ENCODE data around the gene COA7. TPM values are rescaled to one million over a fixed set of nuclear protein-coding genes. Genes with fewer than 3 reads are reported as not detected.
A peak's percentile ranks its signal among the peaks of the same experiment; 100 is the strongest.
"Not testable (repeated sequence)": the region's sequence is repeated elsewhere in the genome, so short reads cannot be mapped to it uniquely, and the experiment has no call there.

The COA7 gene
- total RNA-seq, 2 donors from 2014 or later = 14.8 to 23.8 TPM

DNA sequence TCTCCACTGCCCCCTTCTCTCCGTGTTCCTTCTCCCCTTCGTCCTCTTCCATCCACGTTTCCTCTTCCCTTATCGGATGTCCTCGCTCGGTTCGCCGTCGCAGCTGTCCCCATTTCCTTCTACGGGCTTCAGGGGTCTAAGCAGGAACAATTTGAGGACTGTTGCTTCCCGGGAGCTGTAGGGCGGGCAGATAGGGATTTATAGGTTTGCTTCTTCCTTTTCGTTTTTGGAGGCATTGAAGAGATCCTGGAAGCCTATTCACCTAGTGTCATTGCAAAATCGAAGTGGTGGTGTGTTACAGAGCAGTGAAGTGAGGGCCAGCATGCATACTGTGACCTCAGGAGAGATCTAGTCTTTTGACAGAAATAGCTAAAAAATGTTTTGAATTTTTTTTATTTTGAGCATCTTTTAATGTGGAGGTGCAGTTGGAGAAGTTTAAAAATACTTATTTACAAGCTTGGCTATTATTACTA lies 29.0 kb upstream of the COA7 start:
- TF ChIP-seq, protein P1, sequence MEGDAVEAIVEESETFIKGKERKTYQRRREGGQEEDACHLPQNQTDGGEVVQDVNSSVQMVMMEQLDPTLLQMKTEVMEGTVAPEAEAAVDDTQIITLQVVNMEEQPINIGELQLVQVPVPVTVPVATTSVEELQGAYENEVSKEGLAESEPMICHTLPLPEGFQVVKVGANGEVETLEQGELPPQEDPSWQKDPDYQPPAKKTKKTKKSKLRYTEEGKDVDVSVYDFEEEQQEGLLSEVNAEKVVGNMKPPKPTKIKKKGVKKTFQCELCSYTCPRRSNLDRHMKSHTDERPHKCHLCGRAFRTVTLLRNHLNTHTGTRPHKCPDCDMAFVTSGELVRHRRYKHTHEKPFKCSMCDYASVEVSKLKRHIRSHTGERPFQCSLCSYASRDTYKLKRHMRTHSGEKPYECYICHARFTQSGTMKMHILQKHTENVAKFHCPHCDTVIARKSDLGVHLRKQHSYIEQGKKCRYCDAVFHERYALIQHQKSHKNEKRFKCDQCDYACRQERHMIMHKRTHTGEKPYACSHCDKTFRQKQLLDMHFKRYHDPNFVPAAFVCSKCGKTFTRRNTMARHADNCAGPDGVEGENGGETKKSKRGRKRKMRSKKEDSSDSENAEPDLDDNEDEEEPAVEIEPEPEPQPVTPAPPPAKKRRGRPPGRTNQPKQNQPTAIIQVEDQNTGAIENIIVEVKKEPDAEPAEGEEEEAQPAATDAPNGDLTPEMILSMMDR (IDR thresholded peaks at IDR 0.05) = no peak
- DNase-seq = peak; percentile 27

DNA sequence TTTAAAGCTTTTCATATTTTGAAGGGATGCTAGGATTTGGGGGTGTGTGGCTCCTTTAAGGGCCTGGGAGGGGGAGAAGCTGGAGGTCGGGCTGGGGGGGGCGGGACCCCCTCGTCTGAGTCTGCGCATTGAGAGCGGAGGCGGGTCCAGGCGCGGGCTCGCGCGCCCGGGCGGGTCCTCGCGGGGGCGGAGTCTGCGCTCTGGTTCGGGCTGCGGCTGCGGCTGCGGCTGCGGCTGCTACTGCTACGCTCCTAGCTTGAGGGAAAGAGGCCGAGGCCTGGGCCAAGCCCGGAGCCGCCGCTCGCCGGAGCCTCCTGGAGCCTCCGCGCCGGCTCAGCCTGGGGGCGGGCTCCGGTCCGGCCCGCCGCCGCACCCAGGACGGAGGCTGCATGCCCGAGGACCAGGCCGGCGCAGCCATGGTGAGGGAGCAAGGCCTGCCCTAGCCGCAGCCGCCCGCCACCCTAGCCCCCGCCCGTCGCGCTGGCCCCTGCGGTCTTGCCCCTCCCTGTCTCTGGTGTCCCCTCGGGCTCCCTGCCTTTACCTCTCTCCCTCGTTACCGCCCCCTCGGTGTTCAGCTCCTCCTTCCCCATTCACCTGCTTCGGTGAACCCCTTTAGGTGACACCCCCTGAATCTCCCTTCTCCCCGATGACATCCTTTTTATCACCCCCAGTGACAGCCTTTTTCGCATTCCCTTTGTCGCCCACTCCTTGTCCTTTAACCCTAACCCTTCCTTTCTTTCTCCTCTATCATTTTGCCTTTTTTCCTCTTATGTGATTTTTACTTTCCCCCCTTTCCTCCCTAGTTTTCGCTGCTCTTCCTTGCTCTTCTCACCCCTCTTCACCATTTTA lies 28.3 kb upstream of the COA7 start, which contains the start of gene ZYG11B:
TSS of gene ZYG11B (plus strand) at position 189 of the 849 bp plus-strand sequence. CDS start at position 390, 201 bp downstream.
- Histone ChIP-seq H3K9me3 (no peaks in the 10 kb centered on the region), H3K27me3 (no peaks in the 10 kb centered on the region), H3K27ac (peak within 1 kb of the TSS; percentile 91), H3K4me3 (peak within 1 kb of the TSS; percentile 87), H3K9ac (ENCODE audit: low read depth in 2 of 2, low read length in 2 of 2) (peak within 1 kb of the TSS; percentile 79 to 93), H3K36me3 (no peaks in the 10 kb centered on the region), H3K4me1 (no peaks in the 10 kb centered on the region)
- peak; percentile 90 for DNase-seq
- intact Hi-C loops (cut with DNase I) = no loop called here
- TF ChIP-seq, protein P1 (IDR thresholded peaks at IDR 0.05) = no peak

More for the DNA sequence above, 29.0 kb upstream of the COA7 start:
- Histone ChIP-seq H3K4me3 (peak overlapping the region; percentile 87), H3K27me3 (no peaks in the 10 kb centered on the region), H3K9ac (ENCODE audit: low read depth in 2 of 2, low read length in 2 of 2) (peak overlapping the region; percentile 79 to 93), H3K4me1 (no peaks in the 10 kb centered on the region), H3K9me3 (no peaks in the 10 kb centered on the region), H3K36me3 (no peaks in the 10 kb centered on the region), H3K27ac (peak overlapping the region; percentile 91)
- intact Hi-C loops (cut with DNase I) = no loop called here

- Histone ChIP-seq H3K27ac (no peak overlapping the region), H3K4me1 (no peaks in the 10 kb centered on the region), H3K9ac (ENCODE audit: low read depth in 2 of 2, low read length in 2 of 2) (peak overlapping the region in 1 of 2 donors; percentile 34), H3K4me3 (peak overlapping the region; percentile 87), H3K36me3 (no peaks in the 10 kb centered on the region), H3K9me3 (no peaks in the 10 kb centered on the region), H3K27me3 (no peaks in the 10 kb centered on the region)
- no peak for DNase-seq
- intact Hi-C loops (cut with DNase I) = no loop called here
- TF ChIP-seq, protein P1 (IDR thresholded peaks at IDR 0.05) = no peak
These were observed 27.7 kb upstream of the COA7 start for GRCh38 chr1:52725903-52726264.

GRCh38 chr1:52723260-52723659 lies 25.1 kb upstream of the COA7 start:
- Histone ChIP-seq H3K9ac (ENCODE audit: low read depth in 2 of 2, low read length in 2 of 2) (no peak overlapping the region), H3K36me3 (no peaks in the 10 kb centered on the region), H3K4me1 (no peaks in the 10 kb centered on the region), H3K4me3 (no peak overlapping the region), H3K9me3 (no peaks in the 10 kb centered on the region), H3K27ac (no peak overlapping the region), H3K27me3 (no peaks in the 10 kb centered on the region)
- intact Hi-C loops (cut with DNase I) = no loop called here
- TF ChIP-seq, protein P1 (IDR thresholded peaks at IDR 0.05) = no peak
- no peak for DNase-seq

DNA sequence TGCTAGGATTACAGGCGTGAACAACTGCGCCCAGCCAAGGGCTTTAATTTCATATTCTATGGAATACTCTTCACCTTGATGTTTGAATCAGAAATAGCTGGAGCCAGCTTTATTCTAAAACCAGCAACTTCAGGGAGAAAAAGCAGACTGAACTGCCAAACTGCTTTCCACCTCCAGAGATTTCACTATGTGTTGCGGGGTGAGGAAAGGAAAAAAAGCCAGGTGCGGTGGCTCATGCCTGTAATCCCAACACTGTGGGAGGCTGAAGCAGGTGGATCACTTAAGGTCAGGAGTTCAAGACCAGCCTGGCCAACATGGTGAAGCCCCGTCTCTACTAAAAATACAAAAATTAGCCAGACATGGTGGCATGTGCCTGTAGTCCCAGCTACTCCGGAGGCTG lies 17.1 kb upstream of the COA7 start:
- H3K4me1 ChIP-seq; H3K27ac ChIP-seq; H3K36me3 ChIP-seq; H3K4me3 ChIP-seq; H3K27me3 ChIP-seq; DNase-seq; H3K9me3 ChIP-seq; intact Hi-C loops (cut with DNase I); H3K9ac ChIP-seq (ENCODE audit: low read depth in 2 of 2, low read length in 2 of 2): not testable (repeated sequence)

GRCh38 chr1:52713590-52713989 lies 15.4 kb upstream of the COA7 start:
- no peaks in the 10 kb centered on the region for H3K36me3 ChIP-seq
- DNase-seq = no peak
- H3K9ac ChIP-seq (ENCODE audit: low read depth in 2 of 2, low read length in 2 of 2) = no peak overlapping the region
- intact Hi-C loops (cut with DNase I) = no loop called here
- no peaks in the 10 kb centered on the region for H3K27me3 ChIP-seq
- H3K27ac ChIP-seq = no peak overlapping the region
- H3K9me3 ChIP-seq = no peaks in the 10 kb centered on the region
- H3K4me3 ChIP-seq = no peak overlapping the region
- TF ChIP-seq, protein P1 (IDR thresholded peaks at IDR 0.05) = no peak
- H3K4me1 ChIP-seq = no peaks in the 10 kb centered on the region

All from colonic mucosa (tissue), 4 donors.